DMS153 treated with DMSO at 0.1 percent for 48 hours (cell line): ENCODE results near the gene LAT.
"Not testable (repeated sequence)": the region's sequence is repeated elsewhere in the genome, so short reads cannot be mapped to it uniquely, and the experiment has no call there.

Experiments used
- DNase-seq: peaks from one replicate; lab custom pipeline; 2025; ENCODE audit not compliant: unreplicated experiment; lab: John Stamatoyannopoulos, UW

LAT gene

GRCh38 chr16:28977703-28978662, 6.9 kb upstream of the LAT start:
- no peak for DNase-seq

DNA sequence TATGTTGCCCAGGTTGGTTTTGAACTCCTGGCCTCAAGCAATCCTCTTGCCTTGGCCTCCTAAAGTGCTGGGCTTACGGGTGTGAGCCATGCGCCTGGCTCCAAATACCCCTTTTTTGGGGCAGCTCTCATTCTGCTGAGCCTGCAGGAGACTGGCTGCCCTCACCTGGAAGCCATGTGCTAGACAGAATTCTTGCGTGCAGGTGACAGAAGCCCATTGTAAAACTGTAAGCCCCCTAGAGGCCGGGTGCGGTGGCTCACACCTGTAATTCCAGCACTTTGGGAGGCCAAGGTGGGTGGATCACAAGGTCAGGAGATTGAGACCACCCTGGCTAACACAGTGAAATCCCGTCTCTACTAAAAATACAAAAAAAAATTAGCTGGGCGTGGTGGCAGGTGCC, 4.5 kb upstream of the LAT start:
- DNase-seq, result not testable (repeated sequence)

- no peak for DNase-seq
Measured at GRCh38 chr16:28980929-28981328, 3.9 kb upstream of the LAT start.

GRCh38 chr16:28981517-28981916, 3.3 kb upstream of the LAT start:
- no peak for DNase-seq

- no peak for DNase-seq
Measured at GRCh38 chr16:28982418-28982817, 2.4 kb upstream of the LAT start.

- no peak for DNase-seq
Measured at GRCh38 chr16:28982949-28983348, 1.9 kb upstream of the LAT start.

- DNase-seq, result peak; percentile 34
Measured at GRCh38 chr16:28983644-28984043, 1.2 kb upstream of the LAT start.

DNA sequence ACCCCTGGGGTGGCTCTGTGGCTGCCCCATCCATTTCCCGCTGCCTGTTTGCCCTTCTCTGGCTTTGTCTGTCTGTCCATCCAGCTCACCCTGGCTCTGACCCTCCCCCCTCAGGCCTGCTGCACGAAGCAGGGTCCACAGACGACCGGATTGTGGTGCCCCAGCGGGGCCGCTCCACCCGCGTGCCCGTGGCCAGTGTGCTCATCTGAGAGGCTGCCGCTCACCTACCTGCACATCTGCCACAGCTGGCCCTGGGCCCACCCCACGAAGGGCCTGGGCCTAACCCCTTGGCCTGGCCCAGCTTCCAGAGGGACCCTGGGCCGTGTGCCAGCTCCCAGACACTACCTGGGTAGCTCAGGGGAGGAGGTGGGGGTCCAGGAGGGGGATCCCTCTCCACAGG, 761 bp upstream of the LAT start:
- DNase-seq, result no peak

GRCh38 chr16:28985211-28986041, 574 bp downstream of the LAT start:
- no peak for DNase-seq

DNA sequence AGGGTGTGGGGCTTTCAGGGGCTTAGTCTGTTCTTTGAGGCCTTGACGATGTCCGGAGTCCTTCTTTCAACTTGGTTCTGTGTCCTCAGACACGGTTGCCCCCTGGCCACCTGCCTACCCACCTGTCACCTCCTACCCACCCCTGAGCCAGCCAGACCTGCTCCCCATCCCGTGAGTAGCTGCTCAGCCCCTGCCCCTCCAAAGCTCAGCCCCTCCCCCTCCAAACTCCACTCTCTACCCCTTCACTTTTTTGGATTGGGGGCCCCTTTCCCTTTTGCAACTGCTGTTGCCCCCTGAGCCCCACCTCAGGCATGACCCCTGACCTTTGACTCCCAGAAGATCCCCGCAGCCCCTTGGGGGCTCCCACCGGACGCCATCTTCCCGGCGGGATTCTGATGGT, 1.2 kb downstream of the LAT start:
- no peak for DNase-seq

GRCh38 chr16:28986492-28986891, 1.6 kb downstream of the LAT start:
- DNase-seq, result no peak

- no peak for DNase-seq
Measured at GRCh38 chr16:28987170-28987853, 2.5 kb downstream of the LAT start.

- no peak for DNase-seq
Measured at GRCh38 chr16:28989363-28989762, 4.5 kb downstream of the LAT start.

GRCh38 chr16:28990375-28991040, 5.7 kb downstream of the LAT start:
- no peak for DNase-seq

DNA sequence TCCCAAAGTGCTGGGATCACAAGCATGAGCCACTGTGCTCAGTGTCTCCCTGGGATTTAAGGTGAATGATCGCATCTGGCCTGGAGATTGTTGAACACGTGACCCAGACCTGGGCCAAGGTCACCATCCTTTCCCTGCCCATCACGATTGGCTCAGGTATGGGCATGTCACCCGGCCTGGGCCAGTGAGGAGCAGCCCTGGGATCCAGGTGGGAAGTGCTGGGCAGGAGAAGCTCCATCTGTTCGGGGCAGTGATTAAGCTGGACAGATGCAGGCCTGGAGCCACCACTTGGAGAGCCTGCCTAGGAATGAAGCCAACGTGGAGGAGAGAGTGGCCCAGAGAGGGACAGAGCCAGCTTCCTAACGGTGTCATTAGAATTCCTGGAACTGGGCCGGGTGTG, 6.8 kb downstream of the LAT start:
- no peak for DNase-seq

GRCh38 chr16:28992496-28992895, 7.6 kb downstream of the LAT start:
- DNase-seq, result no peak

- no peak for DNase-seq
Measured at GRCh38 chr16:28998837-28999236, 14.0 kb downstream of the LAT start.

- no peak for DNase-seq
Measured at GRCh38 chr16:28999577-28999976, 14.7 kb downstream of the LAT start.

- DNase-seq, result no peak
Measured at GRCh38 chr16:29000019-29000418, 15.2 kb downstream of the LAT start.

- not testable (repeated sequence) for DNase-seq
Measured at GRCh38 chr16:29004496-29005139, 19.8 kb downstream of the LAT start.
